Body of pancreas (tissue), 4 donors: ENCODE data around the gene SEMA3G.

Experiments
- POLR2A ChIP-seq, 3 donors: fragments of 450-650 bp; IDR thresholded peaks; one replicate each; pipeline ENCODE4 v1.6.1; 2016; ENCODE audit warnings: antibody characterized with exemption in 3 of 3, mild to moderate bottlenecking in 2 of 3
- TF ChIP-seq, protein P1 (sequence below), 7 experiments: fragments of 450-650 bp in 4 of 7; fragments of 200-600 bp in 3 of 7; sonication (generic) in 3 of 7; IDR thresholded peaks; one replicate each; pipeline ENCODE4 v1.5.1; 2016 to 2019; ENCODE audit warnings: antibody characterized with exemption in 7 of 7

- TF ChIP-seq, protein P1, sequence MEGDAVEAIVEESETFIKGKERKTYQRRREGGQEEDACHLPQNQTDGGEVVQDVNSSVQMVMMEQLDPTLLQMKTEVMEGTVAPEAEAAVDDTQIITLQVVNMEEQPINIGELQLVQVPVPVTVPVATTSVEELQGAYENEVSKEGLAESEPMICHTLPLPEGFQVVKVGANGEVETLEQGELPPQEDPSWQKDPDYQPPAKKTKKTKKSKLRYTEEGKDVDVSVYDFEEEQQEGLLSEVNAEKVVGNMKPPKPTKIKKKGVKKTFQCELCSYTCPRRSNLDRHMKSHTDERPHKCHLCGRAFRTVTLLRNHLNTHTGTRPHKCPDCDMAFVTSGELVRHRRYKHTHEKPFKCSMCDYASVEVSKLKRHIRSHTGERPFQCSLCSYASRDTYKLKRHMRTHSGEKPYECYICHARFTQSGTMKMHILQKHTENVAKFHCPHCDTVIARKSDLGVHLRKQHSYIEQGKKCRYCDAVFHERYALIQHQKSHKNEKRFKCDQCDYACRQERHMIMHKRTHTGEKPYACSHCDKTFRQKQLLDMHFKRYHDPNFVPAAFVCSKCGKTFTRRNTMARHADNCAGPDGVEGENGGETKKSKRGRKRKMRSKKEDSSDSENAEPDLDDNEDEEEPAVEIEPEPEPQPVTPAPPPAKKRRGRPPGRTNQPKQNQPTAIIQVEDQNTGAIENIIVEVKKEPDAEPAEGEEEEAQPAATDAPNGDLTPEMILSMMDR (IDR thresholded peaks at IDR 0.05) = no peak
- TF ChIP-seq POLR2A (IDR thresholded peaks at IDR 0.05) = no peak
Measured at GRCh38 chr3:52401551-52401950, 43.4 kb downstream of the SEMA3G start.
